WERI-Rb-1 (cell line): ENCODE measurements around the gene SYNC.
"Not testable (repeated sequence)": the region's sequence is repeated elsewhere in the genome, so short reads cannot be mapped to it uniquely, and the experiment has no call there.

Experiments used
- DNase-seq: peaks from one replicate; pipeline ENCODE4 v3.0.0-alpha.2; 2020
- H3K27ac ChIP-seq: fragments of 250-450 bp; sonication (Bioruptor Pico); 2 replicates; pipeline ENCODE4 v1.5.1; 2020; ENCODE audit warnings: mild to moderate bottlenecking, moderate library complexity
- H3K27me3 ChIP-seq: fragments of 250-450 bp; sonication (Bioruptor Pico); 2 replicates; pipeline ENCODE4 v1.5.1; 2021; ENCODE audit warnings: mild to moderate bottlenecking, low read depth, moderate library complexity; ENCODE audit not compliant: insufficient read depth, severe bottlenecking
- H3K36me3 ChIP-seq: fragments of 250-450 bp; sonication (Bioruptor Pico); 2 replicates; pipeline ENCODE4 v1.5.1; 2020; ENCODE audit warnings: mild to moderate bottlenecking, moderate library complexity
- H3K4me3 ChIP-seq: 2 replicates; pipeline ENCODE4 v1.5.1; 2011; ENCODE audit warnings: low read depth, mild to moderate bottlenecking, control low read depth, low read length
- H3K9me3 ChIP-seq: fragments of 250-450 bp; sonication (Bioruptor Pico); 2 replicates; pipeline ENCODE4 v1.5.1; 2021; ENCODE audit warnings: mild to moderate bottlenecking, moderate library complexity; ENCODE audit not compliant: severe bottlenecking
- TF ChIP-seq, protein P1 (sequence below): IDR thresholded peaks from 2 replicates; pipeline ENCODE4 v1.5.1; 2011; ENCODE audit warnings: low read depth, mild to moderate bottlenecking, control low read depth, inconsistent platforms, low read length

The SYNC gene

DNA sequence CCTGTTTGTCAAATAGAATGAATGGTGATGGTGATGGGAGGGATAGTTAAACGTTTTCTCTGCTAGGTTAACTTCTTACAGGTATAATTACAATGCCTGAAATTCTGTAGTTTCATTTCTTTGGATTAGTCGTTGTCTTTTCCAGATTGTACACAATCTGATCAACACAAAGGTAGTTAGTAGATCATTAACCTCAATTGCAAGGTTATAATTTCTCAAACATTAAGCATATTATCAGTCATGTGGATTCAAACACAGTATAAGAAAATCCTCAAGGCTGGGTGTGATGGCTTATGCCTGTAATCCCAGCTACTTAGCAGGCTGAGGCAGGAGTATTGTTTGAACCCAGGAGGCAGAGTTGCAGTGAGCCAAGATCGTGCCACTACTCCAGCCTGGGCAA lies 20.6 kb downstream of the SYNC start:
- peaks cover 90% of the 10 kb centered on the region for H3K36me3 ChIP-seq
- DNase-seq, result no peak

DNA sequence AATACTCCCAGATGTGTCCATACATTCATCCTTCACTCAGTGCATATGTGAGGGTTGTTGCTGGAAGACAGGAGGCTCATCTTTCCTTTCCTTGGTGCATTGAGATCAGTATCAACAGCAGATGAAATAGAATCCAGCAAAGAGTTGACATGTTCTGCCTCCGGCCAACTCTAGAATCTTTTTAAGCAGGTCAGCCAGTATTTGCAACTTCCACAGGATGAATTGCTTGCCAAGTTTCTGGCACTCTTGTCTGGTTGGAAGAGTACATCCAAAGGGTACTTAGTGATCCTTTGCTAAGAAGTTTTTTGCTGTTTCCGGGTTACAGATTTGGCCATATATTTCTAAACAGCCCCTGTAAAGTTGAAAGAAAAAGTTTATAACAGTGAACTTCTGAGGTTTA lies 21.1 kb downstream of the SYNC start:
- Histone ChIP-seq H3K4me3 (no peak overlapping the region), H3K27ac (no peak overlapping the region), H3K27me3 (no peaks in the 10 kb centered on the region), H3K9me3 (no peaks in the 10 kb centered on the region), H3K36me3 (peaks cover 90% of the 10 kb centered on the region)
- TF ChIP-seq, protein P1, sequence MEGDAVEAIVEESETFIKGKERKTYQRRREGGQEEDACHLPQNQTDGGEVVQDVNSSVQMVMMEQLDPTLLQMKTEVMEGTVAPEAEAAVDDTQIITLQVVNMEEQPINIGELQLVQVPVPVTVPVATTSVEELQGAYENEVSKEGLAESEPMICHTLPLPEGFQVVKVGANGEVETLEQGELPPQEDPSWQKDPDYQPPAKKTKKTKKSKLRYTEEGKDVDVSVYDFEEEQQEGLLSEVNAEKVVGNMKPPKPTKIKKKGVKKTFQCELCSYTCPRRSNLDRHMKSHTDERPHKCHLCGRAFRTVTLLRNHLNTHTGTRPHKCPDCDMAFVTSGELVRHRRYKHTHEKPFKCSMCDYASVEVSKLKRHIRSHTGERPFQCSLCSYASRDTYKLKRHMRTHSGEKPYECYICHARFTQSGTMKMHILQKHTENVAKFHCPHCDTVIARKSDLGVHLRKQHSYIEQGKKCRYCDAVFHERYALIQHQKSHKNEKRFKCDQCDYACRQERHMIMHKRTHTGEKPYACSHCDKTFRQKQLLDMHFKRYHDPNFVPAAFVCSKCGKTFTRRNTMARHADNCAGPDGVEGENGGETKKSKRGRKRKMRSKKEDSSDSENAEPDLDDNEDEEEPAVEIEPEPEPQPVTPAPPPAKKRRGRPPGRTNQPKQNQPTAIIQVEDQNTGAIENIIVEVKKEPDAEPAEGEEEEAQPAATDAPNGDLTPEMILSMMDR, result no peak
- DNase-seq, result no peak

More for the DNA sequence above, 20.6 kb downstream of the SYNC start:
- H3K27me3 ChIP-seq, result no peaks in the 10 kb centered on the region
- no peak overlapping the region for H3K4me3 ChIP-seq
- TF ChIP-seq, protein P1, result no peak
- H3K27ac ChIP-seq, result no peak overlapping the region
- H3K9me3 ChIP-seq, result no peaks in the 10 kb centered on the region

GRCh38 chr1:32680642-32681041 lies 21.9 kb downstream of the SYNC start:
- Histone ChIP-seq H3K27ac (no peak overlapping the region), H3K4me3 (no peak overlapping the region), H3K27me3 (no peaks in the 10 kb centered on the region), H3K9me3 (no peaks in the 10 kb centered on the region), H3K36me3 (peaks cover 88% of the 10 kb centered on the region)
- TF ChIP-seq, protein P1, result no peak
- DNase-seq, result no peak

- not testable (repeated sequence) for H3K9me3 ChIP-seq, H3K27ac ChIP-seq, DNase-seq, H3K27me3 ChIP-seq, H3K4me3 ChIP-seq
- H3K36me3 ChIP-seq, result peaks cover 88% of the 10 kb centered on the region
Measured at GRCh38 chr1:32679993-32680392, 22.6 kb downstream of the SYNC start.

GRCh38 chr1:32676945-32677344 lies 25.6 kb downstream of the SYNC start:
- Histone ChIP-seq H3K4me3 (no peak overlapping the region), H3K27me3 (no peaks in the 10 kb centered on the region), H3K9me3 (no peaks in the 10 kb centered on the region), H3K36me3 (peaks cover 91% of the 10 kb centered on the region), H3K27ac (no peak overlapping the region)
- no peak for DNase-seq
- TF ChIP-seq, protein P1, result no peak

GRCh38 chr1:32668716-32669115 lies 33.9 kb downstream of the SYNC start:
- not testable (repeated sequence) for H3K4me3 ChIP-seq, H3K27ac ChIP-seq, H3K9me3 ChIP-seq, DNase-seq, H3K27me3 ChIP-seq
- H3K36me3 ChIP-seq, result peaks cover 98% of the 10 kb centered on the region

DNA sequence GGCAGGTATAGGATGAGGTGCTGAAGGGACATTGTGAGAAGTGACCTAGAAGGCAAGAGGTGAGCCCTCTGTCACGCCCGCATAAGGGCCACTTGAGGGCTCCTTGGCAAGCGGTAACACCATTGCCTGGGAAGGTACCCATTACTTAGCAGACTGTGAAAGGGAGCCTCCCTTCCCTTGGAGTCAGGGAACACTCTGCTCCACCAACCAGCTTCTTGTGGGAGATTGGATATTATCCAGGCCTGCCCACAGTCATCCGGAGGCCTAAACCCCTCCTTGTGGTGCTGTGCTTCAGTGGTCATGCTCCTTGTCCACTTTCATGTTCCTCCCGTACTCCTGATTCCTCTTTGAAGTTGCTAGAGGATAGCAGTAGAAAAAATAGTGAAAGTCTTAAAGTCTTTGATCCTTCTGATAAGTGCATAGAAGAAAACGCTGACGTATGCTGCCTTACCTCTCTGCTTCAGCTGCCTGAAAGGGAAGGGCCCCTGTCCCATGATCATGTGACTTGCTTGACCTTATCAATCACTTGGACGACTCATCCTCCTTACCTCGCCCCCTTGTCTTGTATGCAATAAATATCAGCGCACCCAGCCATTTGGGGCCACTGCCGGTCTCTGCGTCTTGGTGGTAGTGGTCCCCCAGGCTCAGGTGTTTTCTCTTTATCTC lies 35.5 kb downstream of the SYNC start:
- H3K27ac ChIP-seq, result no peak overlapping the region
- no peak for DNase-seq
- TF ChIP-seq, protein P1, result no peak
- no peak overlapping the region for H3K4me3 ChIP-seq
- H3K9me3 ChIP-seq, result no peaks in the 10 kb centered on the region
- H3K36me3 ChIP-seq, result peaks cover 97% of the 10 kb centered on the region
- H3K27me3 ChIP-seq, result no peaks in the 10 kb centered on the region
